GM18858 (cell line): ENCODE results near the gene CASTOR2.
A peak's percentile ranks its signal among the peaks of the same experiment; 100 is the strongest.
"Not testable (repeated sequence)": the region's sequence is repeated elsewhere in the genome, so short reads cannot be mapped to it uniquely, and the experiment has no call there.

Source experiments
- ATAC-seq: cut with Tn5 transposase; IDR thresholded peaks from one replicate; pipeline ENCODE4 v1.9.1; 2021; ENCODE audit not compliant: unreplicated experiment

The CASTOR2 gene

GRCh38 chr7:74964511-74965119 lies at the start of gene CASTOR2:
Gene CASTOR2, plus strand, starts transcription at chr7:74964705. Its CDS starts 281 bp downstream, at chr7:74964986.
- ATAC-seq = peak; percentile 87

GRCh38 chr7:74922321-74922890 lies 42.1 kb upstream of the CASTOR2 start:
- ATAC-seq = not testable (repeated sequence)

GRCh38 chr7:74923644-74924043 lies 40.9 kb upstream of the CASTOR2 start:
- not testable (repeated sequence) for ATAC-seq

GRCh38 chr7:74926968-74927367 lies 37.5 kb upstream of the CASTOR2 start:
- not testable (repeated sequence) for ATAC-seq

- ATAC-seq = not testable (repeated sequence)
Measured at GRCh38 chr7:74931563-74932328, 32.8 kb upstream of the CASTOR2 start.

GRCh38 chr7:74939429-74939828 lies 25.1 kb upstream of the CASTOR2 start:
- ATAC-seq = not testable (repeated sequence)

- ATAC-seq = not testable (repeated sequence)
Measured at GRCh38 chr7:74941302-74942069, 23.0 kb upstream of the CASTOR2 start.

GRCh38 chr7:74943923-74944322 lies 20.6 kb upstream of the CASTOR2 start:
- not testable (repeated sequence) for ATAC-seq

GRCh38 chr7:74947741-74948140 lies 16.8 kb upstream of the CASTOR2 start:
- ATAC-seq = not testable (repeated sequence)

- not testable (repeated sequence) for ATAC-seq
Measured at GRCh38 chr7:74953774-74954173, 10.7 kb upstream of the CASTOR2 start.

GRCh38 chr7:74958328-74958727 lies 6.2 kb upstream of the CASTOR2 start:
- not testable (repeated sequence) for ATAC-seq

GRCh38 chr7:74963704-74964510 lies 598 bp upstream of the CASTOR2 start:
- ATAC-seq = not testable (repeated sequence)

GRCh38 chr7:74966208-74966854 lies 1.8 kb downstream of the CASTOR2 start:
- not testable (repeated sequence) for ATAC-seq

- not testable (repeated sequence) for ATAC-seq
Measured at GRCh38 chr7:74966909-74967308, 2.4 kb downstream of the CASTOR2 start.

GRCh38 chr7:74971431-74971830 lies 6.9 kb downstream of the CASTOR2 start:
- not testable (repeated sequence) for ATAC-seq

GRCh38 chr7:74972377-74972776 lies 7.9 kb downstream of the CASTOR2 start:
- not testable (repeated sequence) for ATAC-seq

- ATAC-seq = not testable (repeated sequence)
Measured at GRCh38 chr7:74975959-74976358, 11.5 kb downstream of the CASTOR2 start.

GRCh38 chr7:74977523-74977922 lies 13.0 kb downstream of the CASTOR2 start:
- ATAC-seq = not testable (repeated sequence)

- not testable (repeated sequence) for ATAC-seq
Measured at GRCh38 chr7:74988436-74988835, 23.9 kb downstream of the CASTOR2 start.

- ATAC-seq = no peak
Measured at GRCh38 chr7:74993121-74993520, 28.6 kb downstream of the CASTOR2 start.
